ENCODE measurements around the gene CLCN1. TPM values are rescaled to one million over a fixed set of nuclear protein-coding genes. Genes with fewer than 3 reads are reported as not detected.

Gene CLCN1
- total and polyA plus RNA-seq, 2 donors from 2014 or later: 0.35 TPM; not detected in 1

- H3K27me3 ChIP-seq (ENCODE audit: control insufficient read depth, insufficient read depth, low read length): no peaks in the 10 kb centered on the region
- H3K4me3 ChIP-seq (ENCODE audit: low read length in 3 of 3): peak within 1 kb of the TSS; percentile 58 to 82 (median 77)
- DNase-seq: peak; percentile 91 to 99 (median 95)
- peak within 1 kb of the TSS; percentile 23 to 91 (median 87) for H3K9ac ChIP-seq (ENCODE audit: low read length in 3 of 3)
- H3K27ac ChIP-seq (ENCODE audit: low read depth in 2 of 2, low read length in 2 of 2): peak within 1 kb of the TSS; percentile 97 to 98
- peaks cover 0 to 4% (median 0%) of the 10 kb centered on the region in 3 donors for H3K36me3 ChIP-seq (ENCODE audit: control insufficient read depth in 2 of 3, insufficient read depth in 3 of 3, low read length in 3 of 3)
- intact Hi-C loops (cut with DNase I): no loop called here
- H3K9me3 ChIP-seq (ENCODE audit: control insufficient read depth in 2 of 3, insufficient read depth in 1 of 3, low read length in 3 of 3): no peaks in the 10 kb centered on the region
- no peak for FAIRE-seq
- peaks cover 3 to 21% (median 9%) of the 10 kb centered on the region in 3 donors for H3K4me1 ChIP-seq (ENCODE audit: control insufficient read depth in 2 of 3, insufficient read depth in 2 of 3, low read depth in 1 of 3, low read length in 3 of 3)
- TF ChIP-seq CTCF (IDR thresholded peaks at IDR 0.05; ENCODE audit: borderline replicate concordance, extremely low read depth, insufficient read depth): no peak
Measured at GRCh38 chr7:143380646-143381426, 64.9 kb downstream of the CLCN1 start, which contains the start of gene ZYX. ZYX (plus strand) TSS chr7:143381345; CDS start chr7:143381572, 227 bp downstream.

GRCh38 chr7:143381427-143382125, 65.7 kb downstream of the CLCN1 start:
- TF ChIP-seq CTCF (IDR thresholded peaks at IDR 0.05; ENCODE audit: borderline replicate concordance, extremely low read depth, insufficient read depth): no peak
- H3K9me3 ChIP-seq (ENCODE audit: control insufficient read depth in 2 of 3, insufficient read depth in 1 of 3, low read length in 3 of 3): no peaks in the 10 kb centered on the region
- H3K27me3 ChIP-seq (ENCODE audit: control insufficient read depth, insufficient read depth, low read length): no peaks in the 10 kb centered on the region
- DNase-seq (peak; percentile 71 to 94 (median 85)), FAIRE-seq (no peak)
- H3K4me1 ChIP-seq (ENCODE audit: control insufficient read depth in 2 of 3, insufficient read depth in 2 of 3, low read depth in 1 of 3, low read length in 3 of 3): peaks cover 3 to 27% (median 15%) of the 10 kb centered on the region in 3 donors
- H3K36me3 ChIP-seq (ENCODE audit: control insufficient read depth in 2 of 3, insufficient read depth in 3 of 3, low read length in 3 of 3): peaks cover 0 to 4% (median 0%) of the 10 kb centered on the region in 3 donors
- H3K4me3 ChIP-seq (ENCODE audit: low read length in 3 of 3): peak overlapping the region; percentile 58 to 82 (median 77)
- peak overlapping the region; percentile 6 to 90 (median 67) for H3K9ac ChIP-seq (ENCODE audit: low read length in 3 of 3)
- peak overlapping the region; percentile 80 to 85 for H3K27ac ChIP-seq (ENCODE audit: low read depth in 2 of 2, low read length in 2 of 2)
- intact Hi-C loops (cut with DNase I): no loop called here

- peak overlapping the region; percentile 6 to 90 (median 67) for H3K9ac ChIP-seq (ENCODE audit: low read length in 3 of 3)
- FAIRE-seq (no peak), DNase-seq (peak in 1 of 5 donors; percentile 79)
- peaks cover 0 to 4% (median 0%) of the 10 kb centered on the region in 3 donors for H3K36me3 ChIP-seq (ENCODE audit: control insufficient read depth in 2 of 3, insufficient read depth in 3 of 3, low read length in 3 of 3)
- no peaks in the 10 kb centered on the region for H3K9me3 ChIP-seq (ENCODE audit: control insufficient read depth in 2 of 3, insufficient read depth in 1 of 3, low read length in 3 of 3)
- no peaks in the 10 kb centered on the region for H3K27me3 ChIP-seq (ENCODE audit: control insufficient read depth, insufficient read depth, low read length)
- H3K4me1 ChIP-seq (ENCODE audit: control insufficient read depth in 2 of 3, insufficient read depth in 2 of 3, low read depth in 1 of 3, low read length in 3 of 3): peaks cover 3 to 27% (median 15%) of the 10 kb centered on the region in 3 donors
- peak overlapping the region; percentile 80 to 85 for H3K27ac ChIP-seq (ENCODE audit: low read depth in 2 of 2, low read length in 2 of 2)
- no peak for TF ChIP-seq CTCF (IDR thresholded peaks at IDR 0.05; ENCODE audit: borderline replicate concordance, extremely low read depth, insufficient read depth)
- intact Hi-C loops (cut with DNase I): no loop called here
- peak overlapping the region; percentile 58 to 82 (median 77) for H3K4me3 ChIP-seq (ENCODE audit: low read length in 3 of 3)
Measured at GRCh38 chr7:143382126-143382790, 66.3 kb downstream of the CLCN1 start.

Data from kidney (tissue), 14 donors.